Gastroesophageal sphincter (tissue), 3 donors: ENCODE results near the gene NPC1.

Source experiments
- EP300 ChIP-seq: sonication (generic); formaldehyde crosslinking; IDR thresholded peaks from one replicate; pipeline ENCODE4 v1.6.1; 2017; ENCODE audit warnings: antibody characterized with exemption, mild to moderate bottlenecking
- POLR2A ChIP-seq, 2 donors: fragments of 450-650 bp; IDR thresholded peaks; one replicate each; pipeline ENCODE4 v1.6.1; 2017; ENCODE audit warnings: antibody characterized with exemption in 2 of 2, mild to moderate bottlenecking in 2 of 2, moderate library complexity in 1 of 2
- TF ChIP-seq, protein P1 (sequence below), 4 experiments: fragments of 200-600 bp in 2 of 4; fragments of 450-650 bp in 2 of 4; sonication (generic) in 1 of 4; IDR thresholded peaks; one replicate each; pipeline ENCODE4 v1.5.1; 2017 to 2019; ENCODE audit warnings: antibody characterized with exemption in 4 of 4, mild to moderate bottlenecking in 2 of 4, moderate library complexity in 2 of 4

- TF ChIP-seq, protein P1, sequence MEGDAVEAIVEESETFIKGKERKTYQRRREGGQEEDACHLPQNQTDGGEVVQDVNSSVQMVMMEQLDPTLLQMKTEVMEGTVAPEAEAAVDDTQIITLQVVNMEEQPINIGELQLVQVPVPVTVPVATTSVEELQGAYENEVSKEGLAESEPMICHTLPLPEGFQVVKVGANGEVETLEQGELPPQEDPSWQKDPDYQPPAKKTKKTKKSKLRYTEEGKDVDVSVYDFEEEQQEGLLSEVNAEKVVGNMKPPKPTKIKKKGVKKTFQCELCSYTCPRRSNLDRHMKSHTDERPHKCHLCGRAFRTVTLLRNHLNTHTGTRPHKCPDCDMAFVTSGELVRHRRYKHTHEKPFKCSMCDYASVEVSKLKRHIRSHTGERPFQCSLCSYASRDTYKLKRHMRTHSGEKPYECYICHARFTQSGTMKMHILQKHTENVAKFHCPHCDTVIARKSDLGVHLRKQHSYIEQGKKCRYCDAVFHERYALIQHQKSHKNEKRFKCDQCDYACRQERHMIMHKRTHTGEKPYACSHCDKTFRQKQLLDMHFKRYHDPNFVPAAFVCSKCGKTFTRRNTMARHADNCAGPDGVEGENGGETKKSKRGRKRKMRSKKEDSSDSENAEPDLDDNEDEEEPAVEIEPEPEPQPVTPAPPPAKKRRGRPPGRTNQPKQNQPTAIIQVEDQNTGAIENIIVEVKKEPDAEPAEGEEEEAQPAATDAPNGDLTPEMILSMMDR (IDR thresholded peaks at IDR 0.05): no peak
- TF ChIP-seq POLR2A (IDR thresholded peaks at IDR 0.05) (no peak), EP300 (no peak)
These were observed 44.8 kb downstream of the NPC1 start for GRCh38 chr18:23541349-23542093.
